Stomach (tissue), 9 donors: ENCODE data around the gene SLC1A2. TPM values are rescaled to one million over a fixed set of nuclear protein-coding genes. Genes with fewer than 3 reads are reported as not detected.
A peak's percentile ranks its signal among the peaks of the same experiment; 100 is the strongest.

Experiments used
- DNase-seq, 2 donors: peaks; one replicate each; pipeline versions ENCODE4 v3.0.0 to v3.0.0-alpha.2; 2013 to 2019
- H3K27ac ChIP-seq, 5 donors: fragments of 200-600 bp in 4 of 5; sonication (generic) in 4 of 5; one replicate each; pipeline ENCODE4 v1.5.1; 2013 to 2019; ENCODE audit warnings: mild to moderate bottlenecking in 1 of 5, moderate library complexity in 1 of 5
- H3K27me3 ChIP-seq, 3 donors: fragments of 200-600 bp; sonication (generic); one replicate each; pipeline ENCODE4 v1.5.1; 2017 to 2019; ENCODE audit warnings: mixed run types in 1 of 3
- H3K36me3 ChIP-seq, 4 donors: fragments of 200-600 bp; sonication (generic); 1 replicate in 3 of 4; 2 replicates in 1 of 4; pipeline ENCODE4 v1.5.1; 2016 to 2019
- H3K4me1 ChIP-seq, 4 donors: fragments of 200-600 bp; sonication (generic); one replicate each; pipeline ENCODE4 v1.5.1; 2016 to 2019
- H3K4me3 ChIP-seq, 4 donors: fragments of 200-600 bp; sonication (generic) in 3 of 4; one replicate each; pipeline ENCODE4 v1.5.1; 2016 to 2019; ENCODE audit warnings: mild to moderate bottlenecking in 1 of 4
- H3K9me3 ChIP-seq, 4 donors: fragments of 200-600 bp; sonication (generic); one replicate each; pipeline ENCODE4 v1.5.1; 2016 to 2019
- CTCF ChIP-seq, 7 experiments: fragments of 450-650 bp in 4 of 7; fragments of 200-600 bp in 3 of 7; sonication (generic) in 3 of 7; IDR thresholded peaks; one replicate each; pipeline ENCODE4 v1.5.1; 2016 to 2019; ENCODE audit warnings: antibody characterized with exemption in 7 of 7, control low read depth in 2 of 7, mild to moderate bottlenecking in 1 of 7
- EP300 ChIP-seq: sonication (generic); formaldehyde crosslinking; IDR thresholded peaks from one replicate; pipeline ENCODE4 v1.6.1; 2017; ENCODE audit warnings: antibody characterized with exemption
- POLR2A ChIP-seq, 4 donors: fragments of 450-650 bp; IDR thresholded peaks; one replicate each; pipeline ENCODE4 v1.6.1; 2016; ENCODE audit warnings: antibody characterized with exemption in 4 of 4, control low read depth in 2 of 4, mild to moderate bottlenecking in 1 of 4, moderate library complexity in 1 of 4
- POLR2AphosphoS5 ChIP-seq, 3 donors: sonication (generic); formaldehyde crosslinking; IDR thresholded peaks; one replicate each; pipeline ENCODE4 v1.6.1; 2016; ENCODE audit warnings: antibody characterized with exemption in 3 of 3
- WGBS, 5 donors: extraction: QIAGEN DNeasy Blood & Tissue Kit in 3 of 5; methylation state at CpG; one replicate each; pipeline versions ENCODE4 v1.1.5 to v1.1.7; 2013 to 2018; 5-methylcytosine and 5-hydroxymethylcytosine counted together
- intact Hi-C: fragments of 100-400 bp; cut with DNase I; formaldehyde crosslinking; loops from one replicate; pipeline ENCODE4 v1.15.1; 2023; ENCODE audit warnings: low total_unique reads
- polyA plus RNA-seq, 3 donors: library from polyadenylated mRNA; stranded (reverse); fragments of 200-250 nt; gene quantifications; one replicate each; pipeline ENCODE4 v1.2.3, GENCODE V29; 2013
- total RNA-seq, 5 donors: library from RNA; depleted of rRNA; stranded (reverse); fragments of >200 nt; gene quantifications; one replicate each; pipeline versions ENCODE4 v1.1.0 to v1.2.3, GENCODE V29; 2014 to 2016
- donor health status: healthy with polysubstance abuse.
- donor health status: Bipolar disorder and iron deficiency.
- donor health status: healthy.

Gene SLC1A2
- total and polyA plus RNA-seq, 8 donors, result 1.3 to 13.4 (median 3.2) TPM; not detected in 1

GRCh38 chr11:35256296-35256695, 163.1 kb downstream of the SLC1A2 start:
- H3K4me3 ChIP-seq, result no peak overlapping the region
- intact Hi-C loops, result no loop called here
- TF ChIP-seq CTCF (IDR thresholded peaks at IDR 0.05), result no peak
- no peak for TF ChIP-seq POLR2A (IDR thresholded peaks at IDR 0.05)
- TF ChIP-seq EP300, result no peak
- no peak for TF ChIP-seq POLR2AphosphoS5 (IDR thresholded peaks at IDR 0.05)
- no peak for DNase-seq
- no peaks in the 10 kb centered on the region for H3K36me3 ChIP-seq
- no peaks in the 10 kb centered on the region for H3K9me3 ChIP-seq
- H3K4me1 ChIP-seq, result peaks cover 0 to 6% (median 2%) of the 10 kb centered on the region in 4 donors
- H3K27me3 ChIP-seq, result no peaks in the 10 kb centered on the region
- no peak overlapping the region for H3K27ac ChIP-seq

- WGBS, 5 donors, result 91 to 97% (median 94%) methylated on average over 2 of the region's 2 CpGs
- no peak overlapping the region for H3K4me3 ChIP-seq
- no peak overlapping the region for H3K27ac ChIP-seq
- TF ChIP-seq EP300 (no peak), POLR2A (IDR thresholded peaks at IDR 0.05) (no peak)
- H3K27me3 ChIP-seq, result no peaks in the 10 kb centered on the region
- peaks cover 0 to 6% (median 2%) of the 10 kb centered on the region in 4 donors for H3K4me1 ChIP-seq
- H3K9me3 ChIP-seq, result no peaks in the 10 kb centered on the region
- no peaks in the 10 kb centered on the region for H3K36me3 ChIP-seq
- no peak for DNase-seq
- intact Hi-C loops, result no loop called here
These were observed 163.8 kb downstream of the SLC1A2 start for GRCh38 chr11:35255514-35255913.

- intact Hi-C loops, result no loop called here
- H3K27me3 ChIP-seq, result no peaks in the 10 kb centered on the region
- peaks cover 0 to 3% (median 0%) of the 10 kb centered on the region in 4 donors for H3K4me1 ChIP-seq
- H3K27ac ChIP-seq, result peak overlapping the region in 1 of 5 donors; percentile 16
- TF ChIP-seq CTCF (IDR thresholded peaks at IDR 0.05), result no peak
- TF ChIP-seq POLR2A (IDR thresholded peaks at IDR 0.05), result no peak
- no peak for TF ChIP-seq POLR2AphosphoS5 (IDR thresholded peaks at IDR 0.05)
- no peak for TF ChIP-seq EP300
- H3K4me3 ChIP-seq, result no peak overlapping the region
- H3K36me3 ChIP-seq, result no peaks in the 10 kb centered on the region
- no peak for DNase-seq
- H3K9me3 ChIP-seq, result no peaks in the 10 kb centered on the region
These were observed 166.1 kb downstream of the SLC1A2 start for GRCh38 chr11:35253237-35253636.

- H3K4me3 ChIP-seq, result no peak overlapping the region
- H3K27me3 ChIP-seq, result no peaks in the 10 kb centered on the region
- H3K36me3 ChIP-seq, result no peaks in the 10 kb centered on the region
- DNase-seq, result peak in 1 of 2 donors; percentile 15
- no peaks in the 10 kb centered on the region for H3K9me3 ChIP-seq
- TF ChIP-seq POLR2A (IDR thresholded peaks at IDR 0.05) (no peak), EP300 (no peak)
- H3K27ac ChIP-seq, result no peak overlapping the region
- peaks cover 0 to 3% (median 0%) of the 10 kb centered on the region in 4 donors for H3K4me1 ChIP-seq
- intact Hi-C loops, result no loop called here
These were observed 168.7 kb downstream of the SLC1A2 start for GRCh38 chr11:35250621-35251020.

- TF ChIP-seq POLR2AphosphoS5 (IDR thresholded peaks at IDR 0.05) (no peak), EP300 (no peak), POLR2A (IDR thresholded peaks at IDR 0.05) (no peak), CTCF (IDR thresholded peaks at IDR 0.05) (no peak)
- 90 to 96% (median 93%) methylated on average over 4 of the region's 4 CpGs for WGBS, 5 donors
These were observed 169.2 kb downstream of the SLC1A2 start for GRCh38 chr11:35250192-35250591.

More at GRCh38 chr11:35250192-35250591, 169.2 kb downstream of the SLC1A2 start:
- Histone ChIP-seq H3K36me3 (no peaks in the 10 kb centered on the region), H3K4me3 (no peak overlapping the region), H3K9me3 (no peaks in the 10 kb centered on the region), H3K27me3 (no peaks in the 10 kb centered on the region), H3K27ac (no peak overlapping the region), H3K4me1 (peaks cover 0 to 5% (median 0%) of the 10 kb centered on the region in 4 donors)
- intact Hi-C loops, result no loop called here
- no peak for DNase-seq
